GM10266 (cell line): ENCODE measurements around the gene ARHGAP26.

Experiments used
- DNase-seq: peaks from one replicate; pipeline ENCODE4 v3.0.0; 2012; ENCODE audit errors: extremely low spot score
- CTCF ChIP-seq: IDR thresholded peaks from 2 replicates; pipeline ENCODE4 v1.5.1; 2012; ENCODE audit warnings: mild to moderate bottlenecking, low read depth; ENCODE audit not compliant: control insufficient read depth, insufficient read depth; ENCODE audit errors: missing control alignments

ARHGAP26 gene

GRCh38 chr5:143187495-143187894 is 417.3 kb downstream of the ARHGAP26 start:
- DNase-seq, result no peak
- no peak for TF ChIP-seq CTCF

- DNase-seq, result no peak
- TF ChIP-seq CTCF, result no peak
Measured at GRCh38 chr5:143188083-143188482, 417.9 kb downstream of the ARHGAP26 start.

GRCh38 chr5:143188692-143189091 is 418.5 kb downstream of the ARHGAP26 start:
- DNase-seq, result no peak
- no peak for TF ChIP-seq CTCF

GRCh38 chr5:143190260-143190810 is 420.2 kb downstream of the ARHGAP26 start:
- no peak for DNase-seq
- TF ChIP-seq CTCF, result no peak

- TF ChIP-seq CTCF, result no peak
- DNase-seq, result no peak
Measured at GRCh38 chr5:143191720-143192119, 421.5 kb downstream of the ARHGAP26 start.

GRCh38 chr5:143192191-143192900 is 422.2 kb downstream of the ARHGAP26 start:
- TF ChIP-seq CTCF, result no peak
- no peak for DNase-seq

- no peak for DNase-seq
- no peak for TF ChIP-seq CTCF
Measured at GRCh38 chr5:143194206-143194605, 424.0 kb downstream of the ARHGAP26 start.
